Stimulated activated CD4-positive, alpha-beta T cell treated with anti-CD3 and anti-CD28 coated beads, Interleukin-4, amount 100 ng/mL, for 24 hours (primary cell): ENCODE measurements around the gene BAIAP3.
"Not testable (repeated sequence)": the region's sequence is repeated elsewhere in the genome, so short reads cannot be mapped to it uniquely, and the experiment has no call there.

Source experiments
- DNase-seq: peaks from one replicate; pipeline ENCODE4 v3.0.0-alpha.2; 2020

Gene BAIAP3

DNA sequence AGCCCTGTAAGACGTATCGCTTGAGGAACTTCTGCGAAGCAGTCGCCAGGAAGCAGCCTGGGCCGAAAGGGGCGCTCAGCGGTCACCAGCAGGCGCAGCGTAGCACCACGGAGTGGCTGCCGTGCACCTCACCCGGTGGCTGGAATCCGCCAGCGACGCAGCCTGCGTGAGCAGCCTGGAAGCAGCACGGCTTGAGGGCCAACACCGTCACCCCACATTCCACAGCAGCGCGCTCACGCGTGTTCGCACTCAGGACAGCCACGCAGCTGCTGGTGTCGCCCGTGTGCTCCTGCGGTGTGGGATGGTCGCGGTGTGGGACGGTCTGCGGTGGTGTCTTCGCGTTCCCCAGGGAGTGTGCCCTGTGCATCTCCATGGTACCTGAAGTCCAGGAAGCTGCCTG lies 14.4 kb upstream of the BAIAP3 start:
- DNase-seq: no peak

DNA sequence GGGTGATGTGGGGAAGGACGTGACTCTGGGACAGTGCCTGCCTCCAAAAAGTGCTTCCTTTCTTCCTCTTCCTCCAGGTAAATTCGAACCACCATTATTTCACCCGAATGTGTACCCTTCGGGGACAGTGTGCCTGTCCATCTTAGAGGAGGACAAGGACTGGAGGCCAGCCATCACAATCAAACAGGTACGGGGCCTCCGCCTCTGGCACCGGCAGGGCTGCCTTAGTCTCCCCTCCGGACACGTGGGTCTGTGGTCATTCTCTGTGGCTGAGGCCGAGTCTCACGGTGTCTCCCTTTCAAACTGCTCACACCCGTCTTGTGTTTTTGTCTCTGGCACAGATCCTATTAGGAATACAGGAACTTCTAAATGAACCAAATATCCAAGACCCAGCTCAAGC lies 13.3 kb upstream of the BAIAP3 start:
- DNase-seq: no peak

DNA sequence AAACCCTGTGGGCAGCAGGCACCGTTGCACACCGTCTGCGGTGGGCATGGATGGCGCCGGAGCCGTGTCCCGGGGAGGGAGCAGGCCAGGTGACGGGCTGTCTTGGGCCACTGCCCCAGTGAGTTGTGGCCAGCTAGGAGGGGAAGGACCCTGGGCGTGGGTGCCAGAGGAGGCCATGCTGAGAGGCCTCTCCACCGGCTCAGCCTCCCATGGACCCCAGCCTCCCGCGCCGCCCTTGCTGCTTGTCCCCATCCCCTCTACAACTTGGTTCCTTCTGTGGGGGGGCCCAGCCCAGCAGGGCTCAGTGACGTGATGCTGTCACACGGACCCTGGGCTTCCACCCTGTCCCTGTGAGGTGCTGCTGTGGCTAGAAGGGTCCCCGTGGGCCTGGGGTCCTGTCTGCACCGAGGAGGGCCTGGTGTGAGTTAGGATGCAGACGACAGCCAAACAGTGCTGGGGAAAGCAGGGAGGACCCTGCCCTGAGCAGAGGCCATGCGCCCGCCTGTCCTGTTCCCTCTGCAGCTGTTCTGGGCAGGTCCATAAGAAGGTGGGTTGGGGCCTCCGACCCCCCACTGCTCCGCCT lies 12.7 kb upstream of the BAIAP3 start:
- DNase-seq: no peak

DNA sequence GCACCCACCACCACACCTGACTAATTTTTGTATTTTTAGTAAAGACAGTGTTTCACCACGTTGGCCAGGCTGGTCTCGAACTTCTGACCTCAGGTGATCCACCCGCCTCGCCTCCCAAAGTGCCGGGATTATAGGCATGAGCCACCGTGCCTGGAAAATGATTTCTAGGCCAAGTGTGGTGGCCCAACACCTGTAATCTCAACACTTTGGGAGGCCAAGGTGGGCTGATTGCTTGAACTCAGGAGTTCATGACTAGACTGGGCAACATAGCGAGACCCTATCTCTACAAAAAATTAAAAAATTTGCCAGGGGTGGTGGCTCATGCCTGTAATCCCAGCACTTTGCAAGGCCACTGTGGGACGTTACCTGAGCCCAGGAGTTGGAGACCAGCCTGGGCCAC lies 11.0 kb upstream of the BAIAP3 start:
- no peak for DNase-seq

DNA sequence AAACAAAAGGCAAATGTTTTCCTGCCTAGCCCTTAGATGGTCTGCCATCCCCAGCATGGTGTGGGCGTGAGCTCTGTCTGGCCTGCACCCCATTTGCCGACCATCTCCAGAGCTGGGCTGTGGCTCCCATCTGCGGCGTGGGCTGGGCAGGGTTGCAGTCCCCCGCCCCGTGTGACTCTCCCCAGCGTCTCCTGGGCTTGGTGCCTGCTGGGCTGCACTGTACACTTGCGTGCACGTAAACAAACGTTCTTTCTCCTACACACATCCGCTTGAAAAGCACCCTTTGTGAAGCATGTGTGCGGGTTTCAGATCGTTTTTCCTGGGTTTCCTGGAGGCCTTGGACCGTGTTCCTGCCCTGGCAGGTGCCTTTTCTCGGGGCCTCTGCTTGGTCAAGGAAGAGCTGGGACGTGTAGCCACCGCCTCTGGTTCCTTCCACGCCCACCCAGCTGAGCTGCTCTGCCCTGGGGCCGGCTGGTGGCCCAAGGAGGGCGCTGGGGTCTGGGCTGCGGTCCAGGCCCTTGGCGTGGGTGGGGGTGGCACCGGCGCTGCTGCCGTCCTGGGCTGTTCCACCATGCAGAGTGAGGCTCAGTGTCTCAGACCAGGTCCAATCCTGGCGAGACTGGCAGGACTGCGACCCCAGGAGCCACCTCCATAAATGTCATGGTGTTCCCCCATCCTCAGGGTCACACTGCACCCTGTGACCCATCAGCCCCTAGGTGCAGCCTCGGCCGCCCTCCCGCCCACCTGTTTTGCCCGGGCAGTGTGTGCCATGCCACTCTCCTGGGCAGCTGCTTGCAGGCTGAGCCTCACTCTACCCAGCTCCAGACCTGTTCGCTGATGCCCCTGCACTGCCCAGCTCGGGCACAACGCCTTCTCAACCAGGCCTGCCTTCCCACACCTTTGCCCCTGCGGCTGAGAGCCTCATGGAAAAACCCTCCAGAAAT lies 9.9 kb upstream of the BAIAP3 start:
- no peak for DNase-seq

DNA sequence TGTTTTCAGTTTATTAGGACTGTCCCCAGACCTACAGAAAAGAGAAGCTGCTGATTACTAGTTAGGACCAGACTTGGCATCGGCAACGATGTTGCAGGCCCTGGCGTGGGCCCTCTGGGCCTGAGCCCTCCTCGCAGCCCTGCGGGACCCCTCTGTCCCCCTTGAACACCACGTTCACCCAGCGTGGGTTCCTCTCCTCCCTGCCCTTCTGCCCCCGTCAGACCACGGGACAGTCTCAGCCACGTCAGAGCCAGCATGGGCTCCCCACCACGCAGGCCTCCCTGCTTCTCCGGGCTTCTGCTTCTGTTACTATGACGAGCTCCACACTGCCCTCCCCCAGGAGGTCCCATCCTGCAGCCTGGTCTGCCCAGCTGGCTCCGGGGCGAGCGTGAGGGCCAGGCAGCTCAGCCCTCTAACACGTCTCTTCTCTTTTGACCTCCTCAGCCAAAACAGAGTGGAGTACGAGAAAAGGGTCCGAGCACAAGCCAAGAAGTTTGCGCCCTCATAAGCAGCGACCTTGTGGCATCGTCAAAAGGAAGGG lies 9.1 kb upstream of the BAIAP3 start:
- DNase-seq: no peak

DNA sequence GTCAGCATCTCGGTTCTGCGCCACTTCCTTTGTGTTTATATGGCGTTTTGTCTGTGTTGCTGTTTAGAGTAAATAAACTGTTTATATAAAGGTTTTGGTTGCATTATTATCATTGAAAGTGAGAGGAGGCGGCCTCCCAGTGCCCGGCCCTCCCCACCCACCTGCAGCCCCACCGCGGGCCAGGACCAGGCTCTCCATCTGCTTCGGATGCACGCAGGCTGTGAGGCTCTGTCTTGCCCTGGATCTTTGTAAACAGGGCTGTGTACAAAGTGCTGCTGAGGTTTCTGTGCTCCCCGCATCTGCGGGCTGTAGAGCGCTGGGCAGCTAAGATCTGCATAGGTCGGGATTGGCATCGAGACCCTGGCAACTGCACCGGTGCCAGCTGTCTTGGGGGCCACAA lies 8.2 kb upstream of the BAIAP3 start:
- no peak for DNase-seq

DNA sequence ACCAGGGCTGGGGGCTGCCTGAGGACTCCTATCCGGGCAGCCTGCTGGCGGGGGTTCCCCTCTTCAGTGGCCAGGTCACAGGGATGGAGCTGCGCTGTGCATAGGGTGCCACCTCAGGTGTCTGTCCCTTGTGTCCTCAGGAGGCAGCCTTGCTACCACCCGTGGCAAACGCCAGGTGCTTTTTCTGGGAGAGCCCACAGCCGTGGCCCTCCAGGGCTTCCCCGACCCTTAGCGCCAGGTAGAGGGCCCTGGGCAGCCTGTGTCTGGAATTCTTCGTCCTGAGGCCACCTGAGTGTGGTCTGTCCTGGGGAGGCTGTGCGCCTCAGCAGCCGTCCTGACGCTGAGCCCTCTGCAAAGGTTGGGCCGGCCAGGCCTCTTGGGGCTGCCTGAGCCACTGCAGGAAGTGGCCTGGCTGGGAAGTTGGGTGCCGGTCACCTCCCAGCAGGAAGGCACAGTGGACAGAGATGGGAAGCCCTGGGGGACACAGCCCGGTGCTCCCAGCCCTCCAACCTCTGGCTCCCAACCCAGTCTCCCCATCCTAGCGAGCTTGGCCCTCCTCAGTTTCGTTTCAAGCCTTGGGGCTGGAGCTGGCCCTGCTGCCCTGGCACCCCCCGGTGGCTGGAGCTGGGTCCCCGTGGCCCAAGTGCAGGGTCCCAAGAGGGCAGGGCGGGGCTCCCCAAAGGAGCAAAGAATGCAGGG lies 7.6 kb upstream of the BAIAP3 start:
- DNase-seq: no peak

DNA sequence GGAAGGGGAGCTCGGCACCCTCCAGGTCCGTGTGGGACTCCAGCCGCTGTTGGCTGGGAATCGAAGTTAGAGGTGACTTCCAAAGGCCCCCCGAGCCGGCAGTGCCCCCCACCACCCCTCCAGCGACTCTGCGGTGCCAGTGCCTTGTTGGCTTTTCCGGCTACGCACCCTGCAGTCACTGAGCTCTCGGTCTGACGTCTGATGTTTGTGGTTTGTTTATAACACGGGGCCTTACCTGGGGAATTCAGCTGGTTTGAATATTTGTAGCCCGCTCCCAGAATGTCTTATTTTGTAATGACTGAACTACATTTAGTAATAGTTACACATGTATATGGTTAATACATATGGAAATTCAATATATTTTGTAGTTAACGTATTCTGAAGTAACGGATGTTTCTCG lies 7.1 kb upstream of the BAIAP3 start:
- DNase-seq: no peak

DNA sequence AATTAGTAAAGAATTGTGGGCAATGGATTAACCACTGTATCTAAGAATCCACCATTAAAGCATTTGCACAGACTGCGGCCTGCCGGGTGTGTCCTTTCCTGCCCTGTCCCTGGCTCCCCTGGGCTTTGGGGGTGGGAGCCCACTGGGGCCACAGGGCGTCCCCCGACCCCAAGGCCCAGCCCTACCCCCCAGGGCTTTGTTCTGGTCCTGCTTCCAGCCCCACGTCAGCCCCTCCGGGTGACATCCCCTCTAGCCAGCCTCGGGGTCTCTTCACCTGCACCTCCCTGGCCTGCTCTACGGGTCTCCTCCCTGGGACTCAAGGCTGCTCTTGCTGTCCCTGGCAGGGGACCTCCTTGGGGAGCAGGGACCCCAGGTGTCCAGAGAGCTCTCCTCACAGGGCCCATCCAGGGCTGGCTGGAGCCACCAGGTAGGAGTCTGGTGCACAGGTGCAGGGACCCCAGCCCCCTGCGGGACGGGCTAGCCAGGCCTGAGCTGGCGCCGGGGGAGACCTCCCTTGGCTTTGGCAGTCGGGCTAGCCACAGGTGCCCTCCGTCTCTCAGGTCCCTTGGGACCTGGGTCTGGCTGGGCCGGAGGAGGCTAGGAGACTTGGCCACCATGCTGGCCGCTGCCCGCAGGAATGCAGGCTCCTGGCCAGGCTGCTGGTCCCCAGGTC lies 6.4 kb upstream of the BAIAP3 start:
- DNase-seq: no peak

DNA sequence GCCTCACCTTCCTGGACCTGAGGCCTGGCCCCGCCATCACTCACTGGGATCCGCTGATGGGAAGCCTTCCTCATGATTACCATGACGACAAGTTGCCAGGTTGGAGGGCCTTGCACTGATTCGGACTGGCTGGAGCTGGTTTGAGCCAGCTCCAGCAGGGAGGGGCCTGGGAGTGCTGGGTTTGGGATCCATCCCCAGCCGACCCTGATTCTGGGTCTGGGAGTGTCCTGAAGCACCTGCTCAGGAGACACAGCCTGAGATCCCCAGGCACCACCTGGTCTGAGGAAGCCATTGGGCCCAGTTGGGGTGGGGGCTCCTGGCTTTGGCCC lies 5.9 kb upstream of the BAIAP3 start:
- DNase-seq: no peak

DNA sequence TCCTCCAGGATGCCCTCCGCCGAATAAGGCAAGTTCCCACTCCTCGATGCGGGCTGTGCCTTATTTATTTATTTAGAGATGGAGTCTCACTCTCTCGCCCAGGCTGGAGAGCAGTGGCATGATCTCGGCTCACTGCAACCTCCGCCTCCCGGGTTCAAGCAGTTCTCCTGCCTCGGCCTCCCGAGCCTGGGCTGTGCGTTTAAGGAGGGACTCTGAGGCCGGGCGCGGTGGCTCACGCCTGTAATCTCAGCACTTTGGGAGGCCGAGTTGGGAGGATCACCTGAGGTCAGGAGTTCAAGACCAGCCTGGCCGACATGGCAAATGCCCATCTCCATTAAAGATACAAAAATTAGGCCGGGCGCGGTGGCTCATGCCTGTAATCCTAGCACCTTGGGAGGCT lies 5.3 kb upstream of the BAIAP3 start:
- DNase-seq: not testable (repeated sequence)

DNA sequence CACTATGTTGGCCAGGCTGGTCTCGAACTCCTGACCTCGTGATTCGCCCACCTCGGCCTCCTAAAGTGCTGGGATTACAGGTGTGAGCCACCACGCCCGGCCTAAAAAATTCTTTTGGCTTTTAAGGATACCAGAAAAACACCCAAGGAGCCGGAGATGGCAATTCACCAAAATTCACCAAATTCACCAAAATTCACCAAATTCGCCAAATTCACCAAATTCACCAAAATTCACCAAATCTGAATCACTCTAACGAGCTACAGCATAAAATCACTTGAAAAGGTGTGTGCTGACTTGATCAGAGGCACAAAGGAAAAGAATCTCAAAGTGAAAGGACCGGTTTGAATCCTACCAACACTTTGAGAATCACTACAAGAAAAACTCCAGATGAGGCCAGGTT lies 4.5 kb upstream of the BAIAP3 start:
- DNase-seq: not testable (repeated sequence)

DNA sequence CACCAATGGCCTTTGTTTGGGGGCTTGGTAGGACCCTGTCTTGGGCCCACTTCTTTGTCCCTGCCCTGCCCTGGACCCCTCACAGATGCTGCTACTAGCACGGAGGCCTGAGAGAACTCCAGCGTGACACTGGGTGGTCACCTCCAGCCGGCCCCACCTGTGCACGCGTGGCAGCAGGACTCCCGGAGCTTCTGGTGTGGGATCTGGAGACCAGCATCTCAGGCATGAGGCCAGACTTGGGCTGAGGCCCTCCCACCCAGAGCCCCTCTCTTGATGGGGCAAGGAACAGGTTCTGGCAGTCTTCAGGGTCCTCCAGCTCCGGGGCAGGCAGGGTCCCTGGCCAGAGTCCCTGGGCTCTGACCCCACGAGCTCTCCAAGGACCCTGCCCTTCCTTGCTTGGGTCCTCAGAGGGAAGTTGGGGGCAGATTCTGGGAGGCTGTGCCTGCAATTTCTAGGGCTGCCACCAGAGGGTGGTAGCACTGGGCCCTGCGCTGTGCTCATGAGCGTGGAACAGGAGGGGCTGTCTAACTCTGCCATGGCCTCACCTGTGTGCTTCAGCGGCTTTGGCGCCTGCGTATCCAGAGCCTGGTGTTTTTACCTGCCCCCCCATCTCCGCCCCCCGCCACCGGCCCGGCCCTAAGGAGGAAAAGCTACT lies 3.1 kb upstream of the BAIAP3 start:
- DNase-seq: no peak

DNA sequence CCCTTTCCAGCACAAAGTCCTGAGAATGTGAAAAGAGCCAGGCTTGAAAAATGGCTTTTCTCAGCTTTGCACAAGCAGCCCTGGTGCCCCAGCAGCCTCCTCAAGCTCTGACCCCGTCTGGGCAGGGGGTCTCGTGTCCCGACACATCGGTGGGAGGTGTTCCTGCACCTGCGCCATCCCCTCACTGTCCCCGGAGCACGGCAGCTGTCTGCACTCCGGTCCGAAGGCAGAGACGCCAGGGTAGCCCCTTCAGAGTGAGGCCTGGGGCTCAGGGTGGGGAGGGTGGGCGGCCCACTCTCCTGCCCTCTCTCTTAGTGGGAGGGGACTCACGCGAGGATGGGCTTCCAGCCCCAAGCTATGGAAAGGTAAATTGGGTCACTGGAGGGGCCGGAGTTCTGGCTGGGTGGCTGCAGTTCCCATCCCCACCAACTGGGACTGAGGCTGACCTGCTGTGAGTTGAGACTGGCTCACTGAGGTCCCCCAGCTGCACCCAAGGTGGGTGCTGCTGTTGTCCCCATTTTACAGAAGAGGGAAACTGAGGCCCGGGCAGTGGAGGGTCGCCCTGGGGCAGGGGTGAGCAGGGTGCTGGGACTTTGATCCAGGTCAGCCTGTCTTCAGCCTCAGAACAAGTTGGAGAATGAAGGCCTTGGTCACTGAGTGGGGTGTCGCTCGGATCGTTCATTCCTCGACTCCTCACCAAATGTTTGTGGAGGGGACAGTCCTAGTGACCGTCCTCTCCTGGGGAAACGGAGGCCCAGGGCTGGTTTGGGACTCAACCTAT lies 2.3 kb upstream of the BAIAP3 start:
- DNase-seq: no peak

DNA sequence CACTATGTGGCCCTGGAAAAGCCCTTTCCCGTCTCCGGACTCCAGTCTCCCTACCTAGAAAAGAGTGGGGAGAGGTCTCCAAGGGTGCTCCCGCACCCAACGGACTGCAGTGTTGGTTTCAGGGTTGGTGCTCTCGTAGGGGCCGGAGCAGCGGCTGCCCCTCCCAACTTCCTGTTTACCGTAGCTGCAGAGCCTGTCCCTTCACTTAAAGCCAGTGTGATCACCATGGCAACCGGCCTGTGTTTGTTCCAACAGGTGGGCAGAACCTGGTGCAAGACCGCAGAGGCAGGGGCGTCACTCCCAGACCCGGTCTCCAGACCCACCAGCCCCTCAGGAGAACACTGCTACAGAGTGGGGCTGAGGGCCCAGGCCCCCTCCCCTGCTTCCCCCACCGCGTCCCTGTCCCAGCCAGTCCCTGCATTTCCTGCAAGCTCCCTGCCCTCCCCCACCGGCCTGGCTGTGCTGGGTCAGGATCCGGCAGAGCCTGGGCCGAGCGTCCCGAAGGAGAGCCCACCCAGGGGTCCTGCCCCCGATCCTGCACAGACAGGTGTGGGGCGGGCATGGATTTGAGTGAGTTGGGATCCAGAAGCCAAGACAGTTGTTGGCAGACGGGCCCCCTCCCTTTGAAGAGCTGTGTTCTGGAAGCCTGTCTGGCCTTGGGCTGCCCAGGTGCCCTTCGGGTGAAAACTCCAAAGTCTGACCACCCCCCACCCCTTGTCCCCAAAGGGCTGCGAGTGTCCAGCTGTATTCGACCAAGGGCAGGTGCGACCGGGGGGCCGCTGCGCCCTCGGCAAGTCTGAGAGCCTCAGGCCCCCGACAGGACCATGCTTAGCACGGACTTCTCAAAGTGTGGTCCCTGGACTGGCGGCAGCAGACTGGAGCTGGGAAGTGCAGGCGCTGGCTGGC lies 1.5 kb upstream of the BAIAP3 start:
- DNase-seq: peak; percentile 40

DNA sequence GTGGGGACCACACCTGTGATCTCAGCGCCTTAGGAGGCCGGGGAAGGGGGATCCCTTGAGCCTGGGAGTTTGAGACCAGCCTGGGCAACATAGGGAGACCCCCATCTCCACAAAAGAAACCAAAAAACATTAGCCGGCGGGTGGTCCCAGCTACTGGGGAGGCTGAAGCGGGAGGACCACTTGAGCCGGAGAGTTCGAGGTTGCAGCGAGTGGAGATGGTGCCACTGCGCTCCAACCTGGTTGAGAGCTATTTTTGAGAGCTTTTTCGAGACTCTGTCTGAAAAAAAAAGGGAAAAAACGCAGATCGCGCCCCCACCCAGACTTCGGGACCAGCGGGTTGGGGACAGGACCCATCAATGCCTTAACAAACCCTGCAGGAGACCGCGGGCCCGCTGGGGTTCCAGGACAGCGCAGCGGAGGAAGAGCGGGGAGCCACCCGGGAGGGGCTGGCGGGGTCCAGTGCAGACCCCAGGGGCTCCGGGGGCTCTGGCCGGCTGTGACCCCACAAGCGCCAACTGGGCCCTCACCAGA lies 762 bp upstream of the BAIAP3 start:
- DNase-seq: no peak

DNA sequence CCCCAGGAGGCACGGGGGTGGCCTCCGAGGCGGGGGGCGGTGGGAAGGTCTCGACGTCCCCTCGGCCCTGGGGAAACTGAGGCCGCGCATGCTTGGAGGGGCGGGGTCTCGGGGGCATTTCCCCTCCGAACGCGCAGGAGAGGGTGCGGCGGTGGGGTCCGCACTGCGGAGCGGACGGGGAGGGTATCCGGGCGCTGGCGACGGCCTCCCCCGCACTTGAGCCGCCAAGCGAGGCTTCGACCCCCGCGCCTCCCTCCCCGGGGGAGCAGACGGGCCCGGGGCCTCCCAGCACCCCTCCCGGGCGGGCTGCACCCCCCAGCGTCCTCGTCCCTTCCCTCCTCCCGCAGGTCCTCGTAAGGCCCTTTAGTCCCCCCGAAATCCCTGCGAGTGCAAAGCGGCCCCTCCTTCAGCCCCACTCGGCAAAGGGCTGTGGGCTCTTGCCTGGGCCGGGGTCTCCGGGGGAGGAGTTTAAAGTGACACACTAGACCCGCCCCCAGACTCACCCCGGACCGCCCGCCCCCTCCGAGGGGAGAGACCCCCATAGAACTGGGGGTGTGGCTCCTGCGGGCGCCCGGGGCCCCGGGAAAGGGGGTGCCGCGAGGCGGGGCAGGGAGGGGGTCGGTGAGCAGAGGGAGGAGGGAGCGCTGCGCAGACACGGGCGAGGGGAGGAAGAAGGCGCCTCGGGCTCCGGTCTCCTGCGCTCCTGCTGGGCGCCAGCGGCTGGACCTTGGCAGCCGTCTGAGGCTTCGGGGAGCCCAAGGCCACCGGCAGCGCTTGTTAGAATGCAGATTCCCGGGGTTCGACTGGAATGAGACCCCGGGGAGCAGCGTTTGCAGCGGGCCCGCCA lies 632 bp downstream of the BAIAP3 start:
- no peak for DNase-seq

DNA sequence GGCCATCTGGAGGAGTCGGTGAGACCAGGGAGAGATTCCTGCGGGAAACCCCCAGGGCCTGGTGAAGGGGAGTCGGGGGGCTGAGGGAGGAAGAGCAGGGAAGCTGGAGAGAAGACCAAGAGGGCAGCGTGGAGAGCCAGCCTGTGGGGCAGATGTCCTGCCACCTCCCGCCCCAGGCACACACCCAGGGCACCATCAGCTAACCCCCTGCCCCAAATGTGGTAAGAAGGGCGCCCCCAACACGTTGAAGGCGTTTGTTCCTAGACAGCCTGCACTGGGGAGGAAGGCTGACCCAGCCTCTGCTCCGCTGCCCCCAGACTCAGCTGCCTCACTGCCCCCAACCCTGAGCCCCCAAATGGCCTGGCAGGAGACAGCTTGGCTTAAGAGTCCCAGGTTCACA lies 1.3 kb downstream of the BAIAP3 start:
- DNase-seq: no peak
